A549 (cell line): ENCODE data around the gene RAB11FIP4. TPM values are rescaled to one million over a fixed set of nuclear protein-coding genes. Genes with fewer than 3 reads are reported as not detected.

ENCODE experiments used
- ATAC-seq, 2 experiments: fragments of 200-7000 bp in 1 of 2; fragments of >200 bp in 1 of 2; cut with Nextera tagmentation in 1 of 2; cut with Tn5 transposase in 1 of 2; 3 replicates each; pipeline versions ENCODE4 v1.8.0 to v1.9.1; 2018 to 2020; ENCODE audit warnings: mild to moderate bottlenecking in 1 of 2, moderate library complexity in 1 of 2
- CTCF ChIA-PET: fragments of 300-600 bp; sonication (Branson Sonifier 250); formaldehyde crosslinking; extraction: SDS; loops from one replicate; lab custom pipeline; 2021; ENCODE audit warnings: antibody characterized with exemption, inconsistent platforms; lab: Yijun Ruan, JAX
- POLR2A ChIA-PET: fragments of 350-600 bp; formaldehyde crosslinking; extraction: SDS; loops from one replicate; lab custom pipeline; 2021; ENCODE audit warnings: antibody characterized with exemption, inconsistent platforms; lab: Yijun Ruan, JAX
- DNase-seq, 2 experiments: peaks; one replicate each; pipeline versions ENCODE4 v3.0.0 to v3.0.0-alpha.2; 2011 to 2016; ENCODE audit warnings: low read depth in 1 of 2, low spot score in 1 of 2
- FAIRE-seq: peaks from 2 replicates; lab custom pipeline; 2011; peaks lifted over from hg19 to GRCh38; lab: Jason Lieb, UNC
- H3K27ac ChIP-seq, 2 experiments: fragments of >200 bp; sonication (Bioruptor Twin); formaldehyde crosslinking; 3 replicates each; pipeline ENCODE4 v1.5.1; 2016 to 2017
- H3K4me1 ChIP-seq: fragments of >200 bp; sonication (Bioruptor Twin); formaldehyde crosslinking; 3 replicates; pipeline ENCODE4 v1.6.1; 2016
- H3K4me2 ChIP-seq: fragments of >200 bp; sonication (Bioruptor Twin); formaldehyde crosslinking; 3 replicates; pipeline ENCODE4 v1.6.1; 2016
- H3K4me3 ChIP-seq: fragments of >200 bp; sonication (Bioruptor Twin); formaldehyde crosslinking; 3 replicates; pipeline ENCODE4 v1.5.1; 2016
- H3K9me3 ChIP-seq: fragments of >200 bp; sonication (Bioruptor Twin); formaldehyde crosslinking; 3 replicates; pipeline ENCODE4 v1.6.1; 2016
- BHLHE40 ChIP-seq: IDR thresholded peaks from 2 replicates; pipeline ENCODE4 v1.6.1; 2012; ENCODE audit warnings: low read depth, low read length, inconsistent platforms
- CBX2 ChIP-seq: fragments of 200-600 bp; sonication (generic); IDR thresholded peaks from 2 replicates; pipeline ENCODE4 v1.6.1; 2016; ENCODE audit warnings: low read depth, mild to moderate bottlenecking, borderline replicate concordance
- CHD4 ChIP-seq: fragments of 200-600 bp; sonication (generic); IDR thresholded peaks from 2 replicates; pipeline ENCODE4 v1.6.1; 2016; ENCODE audit warnings: antibody characterized with exemption, mild to moderate bottlenecking, borderline replicate concordance
- GATA3 ChIP-seq: IDR thresholded peaks from 2 replicates; pipeline ENCODE4 v1.6.1; 2012; ENCODE audit warnings: borderline replicate concordance
- HDAC2 ChIP-seq: fragments of 200-600 bp; sonication (generic); IDR thresholded peaks from 2 replicates; pipeline ENCODE4 v1.6.1; 2016
- HOXA7 ChIP-seq: fragments of 250-450 bp; sonication (Bioruptor Pico); IDR thresholded peaks from 2 replicates; pipeline ENCODE4 v1.5.0; 2020; ENCODE audit warnings: mild to moderate bottlenecking, moderate library complexity
- HOXB5 ChIP-seq: fragments of 250-450 bp; sonication (Bioruptor Pico); IDR thresholded peaks from 2 replicates; pipeline ENCODE4 v1.5.0; 2020; ENCODE audit warnings: mild to moderate bottlenecking, moderate library complexity
- MAZ ChIP-seq: fragments of 150-350 bp; IDR thresholded peaks from 2 replicates; pipeline ENCODE4 v1.6.1; 2014; ENCODE audit warnings: antibody characterized with exemption, low read depth, low read length, borderline replicate concordance
- MYC ChIP-seq: IDR thresholded peaks from 2 replicates; pipeline ENCODE4 v1.6.1; 2012; ENCODE audit warnings: mild to moderate bottlenecking, inconsistent platforms, low read length, improper control_type of control experiment, borderline replicate concordance
- PHF8 ChIP-seq: fragments of 200-600 bp; sonication (generic); IDR thresholded peaks from 2 replicates; pipeline ENCODE4 v1.6.1; 2016; ENCODE audit warnings: low read depth, mild to moderate bottlenecking, antibody characterized with exemption, moderate library complexity, borderline replicate concordance
- RAD21 ChIP-seq, 2 experiments: fragments of >200 bp in 1 of 2; sonication (Bioruptor Twin) in 1 of 2; formaldehyde crosslinking in 1 of 2; IDR thresholded peaks in 1 of 2; conservative IDR thresholded peaks in 1 of 2; 2 replicates in 1 of 2; 3 replicates in 1 of 2; pipeline ENCODE4 v1.6.1; 2012 to 2018; ENCODE audit warnings: inconsistent platforms in 1 of 2
- SREBF2 ChIP-seq: fragments of 450-650 bp; IDR thresholded peaks from 2 replicates; pipeline ENCODE4 v1.6.1; 2014; ENCODE audit warnings: mild to moderate bottlenecking, moderate library complexity
- TP53 ChIP-seq: fragments of 250-450 bp; sonication (Bioruptor Pico); IDR thresholded peaks from 2 replicates; pipeline ENCODE4 v1.5.0; 2021; ENCODE audit warnings: mild to moderate bottlenecking, moderate library complexity
- ZNF302 ChIP-seq: fragments of 250-450 bp; sonication (Bioruptor Pico); IDR thresholded peaks from 2 replicates; pipeline ENCODE4 v1.9.0; 2021; ENCODE audit warnings: inconsistent platforms, mild to moderate bottlenecking, moderate library complexity
- WGBS: methylation state at CpG from one replicate; pipeline ENCODE4 v1.1.6; 2017; ENCODE audit errors: missing lambda C conversion rate; 5-methylcytosine and 5-hydroxymethylcytosine counted together
- polyA plus RNA-seq, 4 experiments: library from polyadenylated mRNA; depleted of rRNA in 3 of 4; stranded (reverse); fragments of >200 nt; fragmentation: RNase III in 1 of 4; extraction: RNeasy Plus Mini Kit Qiagen cat#74134 plus additional on column Dnase treatment in 1 of 4; gene quantifications; 2 replicates in 3 of 4; 3 replicates in 1 of 4; pipeline ENCODE4 v1.2.3, GENCODE V29; 2011 to 2017
- TF ChIP-seq, protein P1 (sequence below): fragments of >200 bp; sonication (Bioruptor Twin); formaldehyde crosslinking; IDR thresholded peaks from 3 replicates; pipeline ENCODE4 v1.6.1; 2016
- TF ChIP-seq, protein P2 (sequence below): IDR thresholded peaks from 2 replicates; pipeline ENCODE4 v1.6.1; 2012; ENCODE audit warnings: low read depth, borderline replicate concordance
- TF ChIP-seq, protein P3 (sequence below): fragments of 150-350 bp; IDR thresholded peaks from 2 replicates; pipeline ENCODE4 v1.6.1; 2014; ENCODE audit warnings: low read depth, mild to moderate bottlenecking, low read length
- TF ChIP-seq, protein P4 (sequence below): fragments of >200 bp; sonication (Bioruptor Twin); formaldehyde crosslinking; IDR thresholded peaks from 3 replicates; pipeline ENCODE4 v1.5.1; 2016
- TF ChIP-seq, protein P5 (sequence below): IDR thresholded peaks from 2 replicates; pipeline ENCODE4 v1.6.1; 2012

RAB11FIP4 gene
- polyA plus RNA-seq, 2 of the 4 experiments (the other 2 are of a cell fraction): 1.9 to 3.5 TPM

DNA sequence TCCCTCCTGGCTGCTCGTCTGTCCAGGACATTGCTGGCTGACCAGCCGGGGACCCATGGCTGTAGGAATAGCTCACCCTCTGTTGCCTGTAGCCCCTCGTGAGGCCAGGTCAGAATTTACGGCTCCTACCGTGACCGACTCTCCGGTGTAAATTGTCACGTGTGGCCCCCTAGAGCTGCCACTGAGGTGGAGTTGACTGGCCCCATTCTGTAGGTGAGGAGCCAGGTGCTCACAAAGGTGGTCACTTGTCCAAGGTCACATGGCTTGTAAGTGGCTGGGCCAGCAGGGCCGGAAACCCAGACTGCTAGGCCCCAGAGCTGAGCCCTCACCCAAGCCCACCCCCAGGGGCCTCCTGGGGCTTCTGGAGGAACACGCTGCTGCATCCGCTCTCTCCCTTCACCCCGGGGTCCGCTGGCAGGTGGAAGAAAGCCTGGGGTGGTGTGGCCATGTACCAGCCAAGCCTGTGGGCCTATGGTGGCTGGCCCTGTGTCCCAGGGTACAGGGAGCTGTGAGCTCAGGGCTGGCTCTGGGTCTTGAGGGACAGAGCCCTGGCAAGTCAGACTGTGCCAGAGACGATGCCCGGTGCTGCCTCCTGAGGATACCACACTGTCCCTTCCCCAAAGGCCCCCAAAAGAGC, 120.7 kb downstream of the RAB11FIP4 start:
- DNase-seq: no peak
- POLR2A ChIA-PET: no interaction called here
- ATAC-seq: no peak
- FAIRE-seq: no peak
- H3K27ac ChIP-seq: no peak overlapping the region
- TF ChIP-seq, protein P1, sequence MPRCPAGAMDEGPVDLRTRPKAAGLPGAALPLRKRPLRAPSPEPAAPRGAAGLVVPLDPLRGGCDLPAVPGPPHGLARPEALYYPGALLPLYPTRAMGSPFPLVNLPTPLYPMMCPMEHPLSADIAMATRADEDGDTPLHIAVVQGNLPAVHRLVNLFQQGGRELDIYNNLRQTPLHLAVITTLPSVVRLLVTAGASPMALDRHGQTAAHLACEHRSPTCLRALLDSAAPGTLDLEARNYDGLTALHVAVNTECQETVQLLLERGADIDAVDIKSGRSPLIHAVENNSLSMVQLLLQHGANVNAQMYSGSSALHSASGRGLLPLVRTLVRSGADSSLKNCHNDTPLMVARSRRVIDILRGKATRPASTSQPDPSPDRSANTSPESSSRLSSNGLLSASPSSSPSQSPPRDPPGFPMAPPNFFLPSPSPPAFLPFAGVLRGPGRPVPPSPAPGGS: no peak
- TF ChIP-seq GATA3 (no peak), CHD4 (no peak), MAZ (no peak), MYC (no peak), PHF8 (no peak), HDAC2 (no peak)
- TF ChIP-seq, protein P2, sequence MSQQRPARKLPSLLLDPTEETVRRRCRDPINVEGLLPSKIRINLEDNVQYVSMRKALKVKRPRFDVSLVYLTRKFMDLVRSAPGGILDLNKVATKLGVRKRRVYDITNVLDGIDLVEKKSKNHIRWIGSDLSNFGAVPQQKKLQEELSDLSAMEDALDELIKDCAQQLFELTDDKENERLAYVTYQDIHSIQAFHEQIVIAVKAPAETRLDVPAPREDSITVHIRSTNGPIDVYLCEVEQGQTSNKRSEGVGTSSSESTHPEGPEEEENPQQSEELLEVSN: no peak
- TF ChIP-seq, protein P3, sequence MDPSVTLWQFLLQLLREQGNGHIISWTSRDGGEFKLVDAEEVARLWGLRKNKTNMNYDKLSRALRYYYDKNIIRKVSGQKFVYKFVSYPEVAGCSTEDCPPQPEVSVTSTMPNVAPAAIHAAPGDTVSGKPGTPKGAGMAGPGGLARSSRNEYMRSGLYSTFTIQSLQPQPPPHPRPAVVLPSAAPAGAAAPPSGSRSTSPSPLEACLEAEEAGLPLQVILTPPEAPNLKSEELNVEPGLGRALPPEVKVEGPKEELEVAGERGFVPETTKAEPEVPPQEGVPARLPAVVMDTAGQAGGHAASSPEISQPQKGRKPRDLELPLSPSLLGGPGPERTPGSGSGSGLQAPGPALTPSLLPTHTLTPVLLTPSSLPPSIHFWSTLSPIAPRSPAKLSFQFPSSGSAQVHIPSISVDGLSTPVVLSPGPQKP: no peak
- no peaks in the 10 kb centered on the region for H3K9me3 ChIP-seq
- 88% methylated on average over 11 of the region's 15 CpGs for WGBS
- H3K4me3 ChIP-seq: no peak overlapping the region
- CTCF ChIA-PET: interaction anchor here (0.7 to 11.1 kb wide), 4 partner anchors 12 to 357 kb away, joined by 3 to 172 read pairs (median 49); no protein-coding TSS in a partner anchor
- H3K4me1 ChIP-seq: no peaks in the 10 kb centered on the region
- no peak overlapping the region for H3K4me2 ChIP-seq

DNA sequence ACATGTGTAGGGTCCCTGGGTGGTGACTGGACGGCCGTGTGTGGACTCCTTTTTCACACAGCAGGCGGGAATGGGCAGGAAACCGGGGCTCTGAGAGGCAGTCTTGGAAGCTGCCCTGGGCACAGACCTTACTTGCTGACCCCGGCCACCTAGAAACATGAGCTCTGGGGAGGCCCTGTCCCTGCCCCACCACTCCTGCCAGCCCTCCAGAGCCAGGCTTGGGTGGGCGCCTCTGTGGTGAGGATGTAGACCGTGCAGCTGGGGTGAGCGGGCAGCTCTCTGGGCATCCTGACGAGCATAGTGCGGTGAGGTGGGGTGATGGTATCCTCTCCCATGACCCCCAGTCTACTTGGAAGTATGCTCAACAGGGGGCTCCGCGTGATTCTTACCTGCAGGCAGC, 121.3 kb downstream of the RAB11FIP4 start:
- CTCF ChIA-PET: interaction anchor here (0.7 to 11.1 kb wide), 5 partner anchors 12 to 357 kb away, joined by 3 to 172 read pairs (median 4); no protein-coding TSS in a partner anchor
- Histone ChIP-seq H3K4me2 (no peak overlapping the region), H3K4me3 (no peak overlapping the region), H3K9me3 (no peaks in the 10 kb centered on the region), H3K27ac (no peak overlapping the region), H3K4me1 (no peaks in the 10 kb centered on the region)
- TF ChIP-seq, protein P3: no peak
- TF ChIP-seq BHLHE40 (no peak), RAD21 (conservative IDR thresholded peaks at IDR 0.05 in 1 of 2, IDR thresholded peaks at IDR 0.05 in 1 of 2) (no peak), HOXA7 (CRISPR knock-in tag) (no peak), HOXB5 (no peak), ZNF302 (CRISPR knock-in tag) (no peak), CBX2 (no peak), SREBF2 (no peak), TP53 (CRISPR knock-in tag) (no peak)
- TF ChIP-seq, protein P4, sequence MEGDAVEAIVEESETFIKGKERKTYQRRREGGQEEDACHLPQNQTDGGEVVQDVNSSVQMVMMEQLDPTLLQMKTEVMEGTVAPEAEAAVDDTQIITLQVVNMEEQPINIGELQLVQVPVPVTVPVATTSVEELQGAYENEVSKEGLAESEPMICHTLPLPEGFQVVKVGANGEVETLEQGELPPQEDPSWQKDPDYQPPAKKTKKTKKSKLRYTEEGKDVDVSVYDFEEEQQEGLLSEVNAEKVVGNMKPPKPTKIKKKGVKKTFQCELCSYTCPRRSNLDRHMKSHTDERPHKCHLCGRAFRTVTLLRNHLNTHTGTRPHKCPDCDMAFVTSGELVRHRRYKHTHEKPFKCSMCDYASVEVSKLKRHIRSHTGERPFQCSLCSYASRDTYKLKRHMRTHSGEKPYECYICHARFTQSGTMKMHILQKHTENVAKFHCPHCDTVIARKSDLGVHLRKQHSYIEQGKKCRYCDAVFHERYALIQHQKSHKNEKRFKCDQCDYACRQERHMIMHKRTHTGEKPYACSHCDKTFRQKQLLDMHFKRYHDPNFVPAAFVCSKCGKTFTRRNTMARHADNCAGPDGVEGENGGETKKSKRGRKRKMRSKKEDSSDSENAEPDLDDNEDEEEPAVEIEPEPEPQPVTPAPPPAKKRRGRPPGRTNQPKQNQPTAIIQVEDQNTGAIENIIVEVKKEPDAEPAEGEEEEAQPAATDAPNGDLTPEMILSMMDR: no peak
- TF ChIP-seq, protein P5, sequence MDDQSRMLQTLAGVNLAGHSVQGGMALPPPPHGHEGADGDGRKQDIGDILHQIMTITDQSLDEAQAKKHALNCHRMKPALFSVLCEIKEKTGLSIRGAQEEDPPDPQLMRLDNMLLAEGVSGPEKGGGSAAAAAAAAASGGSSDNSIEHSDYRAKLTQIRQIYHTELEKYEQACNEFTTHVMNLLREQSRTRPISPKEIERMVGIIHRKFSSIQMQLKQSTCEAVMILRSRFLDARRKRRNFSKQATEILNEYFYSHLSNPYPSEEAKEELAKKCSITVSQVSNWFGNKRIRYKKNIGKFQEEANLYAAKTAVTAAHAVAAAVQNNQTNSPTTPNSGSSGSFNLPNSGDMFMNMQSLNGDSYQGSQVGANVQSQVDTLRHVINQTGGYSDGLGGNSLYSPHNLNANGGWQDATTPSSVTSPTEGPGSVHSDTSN: no peak
- POLR2A ChIA-PET: no interaction called here
- no peak for ATAC-seq
- no peak for FAIRE-seq
- no peak for DNase-seq
- 81% methylated on average over 11 of the region's 12 CpGs for WGBS
